Esophagus squamous epithelium (tissue), 4 donors: Measurements from ENCODE around the gene YLPM1.

Experiments used
- CTCF ChIP-seq, 6 experiments: fragments of 450-650 bp in 4 of 6; fragments of 200-600 bp in 2 of 6; sonication (generic) in 2 of 6; IDR thresholded peaks; one replicate each; pipeline ENCODE4 v1.5.1; 2016 to 2019; ENCODE audit warnings: antibody characterized with exemption in 6 of 6, mild to moderate bottlenecking in 4 of 6, moderate library complexity in 4 of 6
- POLR2A ChIP-seq, 4 donors: fragments of 450-650 bp; IDR thresholded peaks; one replicate each; pipeline ENCODE4 v1.6.1; 2017; ENCODE audit warnings: antibody characterized with exemption in 4 of 4, mild to moderate bottlenecking in 4 of 4, moderate library complexity in 3 of 4

DNA sequence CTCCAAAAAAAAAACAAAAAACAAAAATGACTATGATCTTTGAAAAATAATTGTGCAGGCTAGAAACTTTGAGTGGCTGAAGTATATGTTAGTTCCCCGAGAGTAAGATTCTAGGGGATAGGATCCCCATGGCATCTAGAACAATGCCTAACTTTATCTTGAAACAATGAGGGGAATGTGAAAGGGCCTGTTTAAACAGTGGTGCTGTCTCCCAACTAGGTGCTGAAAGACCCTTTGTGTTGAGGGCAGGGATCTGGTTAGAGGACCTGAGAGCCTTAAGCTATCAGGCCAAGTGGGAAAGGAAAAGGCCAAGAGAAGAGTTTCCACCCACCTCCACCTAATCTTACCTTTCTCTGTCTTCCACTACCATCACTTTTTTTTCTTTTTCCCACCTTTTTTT is 6.8 kb upstream of the YLPM1 start:
- TF ChIP-seq CTCF (IDR thresholded peaks at IDR 0.05) (no peak), POLR2A (IDR thresholded peaks at IDR 0.05) (no peak)
